Neural progenitor cell (in vitro differentiated cells): Measurements from ENCODE around the gene NPC1. TPM values are rescaled to one million over a fixed set of nuclear protein-coding genes. Genes with fewer than 3 reads are reported as not detected.

Experiments
- DNase-seq: peaks from one replicate; pipeline ENCODE4 v3.0.0-alpha.2; 2016; ENCODE audit warnings: low spot score
- H2AFZ ChIP-seq: fragments of 200-600 bp; sonication (generic); replicated peaks from 2 replicates; pipeline ENCODE4 v1.6.1; 2016; ENCODE audit warnings: antibody characterized with exemption
- H3F3A ChIP-seq: fragments of 200-600 bp; sonication (generic); 2 replicates; pipeline ENCODE4 v1.6.1; 2016; ENCODE audit warnings: antibody characterized with exemption, low read depth
- H3K27ac ChIP-seq: fragments of 200-600 bp; sonication (generic); 2 replicates; pipeline ENCODE4 v1.5.1; 2016; ENCODE audit warnings: mild to moderate bottlenecking
- H3K27me3 ChIP-seq: fragments of 200-600 bp; sonication (generic); 2 replicates; pipeline ENCODE4 v1.6.1; 2016; ENCODE audit warnings: mild to moderate bottlenecking, moderate library complexity
- H3K36me3 ChIP-seq: fragments of 200-600 bp; sonication (generic); 2 replicates; pipeline ENCODE4 v1.5.1; 2016
- H3K4me1 ChIP-seq: fragments of 200-600 bp; sonication (generic); 2 replicates; pipeline ENCODE4 v1.6.1; 2016; ENCODE audit warnings: mixed run types
- H3K4me2 ChIP-seq: fragments of 200-600 bp; sonication (generic); 2 replicates; pipeline ENCODE4 v1.6.1; 2016
- H3K4me3 ChIP-seq: fragments of 200-600 bp; sonication (generic); 2 replicates; pipeline ENCODE4 v1.5.1; 2016
- H3K79me2 ChIP-seq: fragments of 200-600 bp; sonication (generic); 2 replicates; pipeline ENCODE4 v1.6.1; 2016; ENCODE audit warnings: low read depth
- H3K9ac ChIP-seq: fragments of 200-600 bp; sonication (generic); 2 replicates; pipeline ENCODE4 v1.6.1; 2016
- H3K9me3 ChIP-seq: fragments of 200-600 bp; sonication (generic); 2 replicates; pipeline ENCODE4 v1.5.1; 2016; ENCODE audit warnings: low read depth
- H4K20me1 ChIP-seq: fragments of 200-600 bp; sonication (generic); 2 replicates; pipeline ENCODE4 v1.6.1; 2016; ENCODE audit warnings: low read depth
- H3K27ac Mint-ChIP-seq: 3 replicates; pipeline ENCODE4 v1.8.0; 2021; ENCODE audit warnings: mixed read lengths
- H3K27me3 Mint-ChIP-seq: 2 replicates; pipeline ENCODE4 v1.8.0; 2022; ENCODE audit warnings: low read depth, mild to moderate bottlenecking, inconsistent platforms, moderate library complexity, mixed read lengths; ENCODE audit not compliant: insufficient read depth
- H3K36me3 Mint-ChIP-seq: 3 replicates; pipeline ENCODE4 v1.8.0; 2021; ENCODE audit warnings: mixed read lengths
- H3K4me1 Mint-ChIP-seq: 3 replicates; pipeline ENCODE4 v1.8.0; 2021; ENCODE audit warnings: mixed read lengths
- H3K4me3 Mint-ChIP-seq: 3 replicates; pipeline ENCODE4 v1.8.0; 2021; ENCODE audit warnings: mild to moderate bottlenecking, moderate library complexity, mixed read lengths
- H3K9me3 Mint-ChIP-seq: 3 replicates; pipeline ENCODE4 v1.8.0; 2020; ENCODE audit warnings: mixed read lengths
- CTCF ChIP-seq: fragments of 200-600 bp; sonication (generic); IDR thresholded peaks from 2 replicates; pipeline ENCODE4 v1.5.1; 2017; ENCODE audit warnings: antibody characterized with exemption, mild to moderate bottlenecking
- EZH2 ChIP-seq: fragments of 200-600 bp; sonication (generic); IDR thresholded peaks from 2 replicates; pipeline ENCODE4 v1.6.1; 2017; ENCODE audit warnings: antibody characterized with exemption, mild to moderate bottlenecking, moderate library complexity
- EZH2phosphoT487 ChIP-seq: fragments of 200-600 bp; sonication (generic); IDR thresholded peaks from 2 replicates; pipeline ENCODE4 v1.6.1; 2017; ENCODE audit warnings: antibody characterized with exemption
- total RNA-seq: library from RNA; depleted of rRNA; stranded (reverse); fragments of >200 nt; gene quantifications from 2 replicates; pipeline ENCODE4 v1.2.3, GENCODE V29; 2015; ENCODE audit warnings: low replicate concordance

Gene NPC1
- total RNA-seq, 1 donor from 2014 or later: 20.9 TPM

GRCh38 chr18:23545247-23545789, 41.0 kb downstream of the NPC1 start:
- H3K27ac ChIP-seq: no peak overlapping the region
- H3K4me3 ChIP-seq: no peak overlapping the region
- no peaks in the 10 kb centered on the region for H3K4me1 ChIP-seq
- TF ChIP-seq CTCF (no peak), EZH2 (no peak), EZH2phosphoT487 (no peak)
- Mint-ChIP-seq H3K4me3 (no peak overlapping the region), H3K27ac (no peak overlapping the region), H3K36me3 (peaks cover 12% of the 10 kb centered on the region), H3K27me3 (no peaks in the 10 kb centered on the region), H3K9me3 (no peaks in the 10 kb centered on the region), H3K4me1 (no peaks in the 10 kb centered on the region)
- DNase-seq: no peak
- no peaks in the 10 kb centered on the region for H3K79me2 ChIP-seq
- H3K27me3 ChIP-seq: no peaks in the 10 kb centered on the region
- H3K36me3 ChIP-seq: no peaks in the 10 kb centered on the region
- no peak overlapping the region for H3K4me2 ChIP-seq
- H3K9me3 ChIP-seq: no peaks in the 10 kb centered on the region
- no peaks in the 10 kb centered on the region for H3F3A ChIP-seq
- H4K20me1 ChIP-seq: no peaks in the 10 kb centered on the region
- no peak overlapping the region for H2AFZ ChIP-seq
- H3K9ac ChIP-seq: no peak overlapping the region

- no peak overlapping the region for H3K4me3 ChIP-seq
- peaks cover 29% of the 10 kb centered on the region for H3K36me3 Mint-ChIP-seq
These were observed 43.8 kb downstream of the NPC1 start for GRCh38 chr18:23542461-23542860.

GRCh38 chr18:23541349-23542093, 44.8 kb downstream of the NPC1 start:
- no peak overlapping the region for H3K4me3 Mint-ChIP-seq

More at GRCh38 chr18:23542461-23542860, 43.8 kb downstream of the NPC1 start:
- Histone ChIP-seq H3K4me2 (no peak overlapping the region), H3K36me3 (no peaks in the 10 kb centered on the region), H4K20me1 (no peaks in the 10 kb centered on the region), H3K9ac (no peak overlapping the region), H3K4me1 (no peaks in the 10 kb centered on the region), H3K27me3 (no peaks in the 10 kb centered on the region), H3K27ac (no peak overlapping the region), H2AFZ (no peak overlapping the region), H3K79me2 (no peaks in the 10 kb centered on the region), H3K9me3 (no peaks in the 10 kb centered on the region), H3F3A (no peaks in the 10 kb centered on the region)
- Mint-ChIP-seq H3K4me3 (no peak overlapping the region), H3K27ac (no peak overlapping the region), H3K9me3 (no peaks in the 10 kb centered on the region), H3K27me3 (peaks cover 5% of the 10 kb centered on the region), H3K4me1 (no peaks in the 10 kb centered on the region)
- DNase-seq: no peak
- TF ChIP-seq EZH2: no peak
- no peak for TF ChIP-seq EZH2phosphoT487
- TF ChIP-seq CTCF: no peak

More at GRCh38 chr18:23541349-23542093, 44.8 kb downstream of the NPC1 start:
- Histone ChIP-seq H3K4me1 (no peaks in the 10 kb centered on the region), H4K20me1 (no peaks in the 10 kb centered on the region), H2AFZ (no peak overlapping the region), H3K79me2 (no peaks in the 10 kb centered on the region), H3K27me3 (no peaks in the 10 kb centered on the region), H3K9me3 (no peaks in the 10 kb centered on the region), H3K4me3 (no peak overlapping the region), H3F3A (no peaks in the 10 kb centered on the region), H3K27ac (no peak overlapping the region), H3K4me2 (no peak overlapping the region), H3K9ac (peak overlapping the region; percentile 1), H3K36me3 (no peaks in the 10 kb centered on the region)
- Mint-ChIP-seq H3K27ac (no peak overlapping the region), H3K27me3 (peaks cover 5% of the 10 kb centered on the region), H3K9me3 (no peaks in the 10 kb centered on the region), H3K36me3 (peaks cover 30% of the 10 kb centered on the region), H3K4me1 (no peaks in the 10 kb centered on the region)
- TF ChIP-seq EZH2 (no peak), CTCF (no peak), EZH2phosphoT487 (no peak)
- DNase-seq: no peak
